AG04449 (cell line): Measurements from ENCODE around the gene XIRP2.

Source experiments
- CTCF ChIA-PET: fragments of 350-600 bp; formaldehyde crosslinking; extraction: SDS; loops from one replicate; lab custom pipeline; 2021; ENCODE audit warnings: antibody characterized with exemption; lab: Yijun Ruan, JAX
- POLR2A ChIA-PET: fragments of 400-600, 350-600 bp; formaldehyde crosslinking; extraction: SDS; loops from one replicate; lab custom pipeline; 2020; ENCODE audit warnings: antibody characterized with exemption, inconsistent platforms; lab: Yijun Ruan, JAX
- DNase-seq: peaks from one replicate; pipeline ENCODE4 v3.0.0-alpha.2; 2010; ENCODE audit warnings: low read depth, low spot score
- H3K4me3 ChIP-seq: 2 replicates; pipeline ENCODE4 v1.5.1; 2011; ENCODE audit warnings: low read depth, mild to moderate bottlenecking, control low read depth, low read length
- TF ChIP-seq, protein P1 (sequence below): IDR thresholded peaks from one replicate; pipeline ENCODE4 v1.5.1; 2011; ENCODE audit warnings: mild to moderate bottlenecking, moderate library complexity, low read length, control low read depth, inconsistent platforms; ENCODE audit not compliant: insufficient read depth; ENCODE audit errors: missing control alignments

Gene XIRP2

DNA sequence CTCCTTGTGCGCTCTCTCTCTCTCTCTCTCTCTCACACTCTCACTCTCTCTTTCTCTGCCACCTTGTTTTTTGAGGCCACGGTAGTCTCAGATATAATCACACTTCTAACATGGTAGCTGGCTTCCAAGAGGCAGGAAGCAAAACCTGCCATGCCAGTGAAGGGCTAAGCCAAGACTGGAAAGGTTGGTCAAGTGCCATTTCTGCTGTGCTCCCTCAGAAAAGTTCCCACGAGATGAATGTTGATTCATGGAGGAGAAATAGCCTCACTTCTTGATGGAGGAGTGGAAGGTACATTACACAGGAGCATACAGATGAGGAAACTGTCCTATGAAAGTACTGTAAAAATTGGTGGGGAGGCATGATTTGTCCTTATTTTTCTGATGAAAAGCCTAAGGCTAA is 237.9 kb downstream of the XIRP2 start:
- ChIA-PET POLR2A (no interaction called here), CTCF (interaction anchor here (1.2 to 13.9 kb wide), 4 partner anchors 77 to 92 kb away, joined by 4 to 256 read pairs (median 6); no protein-coding TSS in a partner anchor)
- DNase-seq: no peak
- no peak overlapping the region for H3K4me3 ChIP-seq
- TF ChIP-seq, protein P1, sequence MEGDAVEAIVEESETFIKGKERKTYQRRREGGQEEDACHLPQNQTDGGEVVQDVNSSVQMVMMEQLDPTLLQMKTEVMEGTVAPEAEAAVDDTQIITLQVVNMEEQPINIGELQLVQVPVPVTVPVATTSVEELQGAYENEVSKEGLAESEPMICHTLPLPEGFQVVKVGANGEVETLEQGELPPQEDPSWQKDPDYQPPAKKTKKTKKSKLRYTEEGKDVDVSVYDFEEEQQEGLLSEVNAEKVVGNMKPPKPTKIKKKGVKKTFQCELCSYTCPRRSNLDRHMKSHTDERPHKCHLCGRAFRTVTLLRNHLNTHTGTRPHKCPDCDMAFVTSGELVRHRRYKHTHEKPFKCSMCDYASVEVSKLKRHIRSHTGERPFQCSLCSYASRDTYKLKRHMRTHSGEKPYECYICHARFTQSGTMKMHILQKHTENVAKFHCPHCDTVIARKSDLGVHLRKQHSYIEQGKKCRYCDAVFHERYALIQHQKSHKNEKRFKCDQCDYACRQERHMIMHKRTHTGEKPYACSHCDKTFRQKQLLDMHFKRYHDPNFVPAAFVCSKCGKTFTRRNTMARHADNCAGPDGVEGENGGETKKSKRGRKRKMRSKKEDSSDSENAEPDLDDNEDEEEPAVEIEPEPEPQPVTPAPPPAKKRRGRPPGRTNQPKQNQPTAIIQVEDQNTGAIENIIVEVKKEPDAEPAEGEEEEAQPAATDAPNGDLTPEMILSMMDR: no peak

DNA sequence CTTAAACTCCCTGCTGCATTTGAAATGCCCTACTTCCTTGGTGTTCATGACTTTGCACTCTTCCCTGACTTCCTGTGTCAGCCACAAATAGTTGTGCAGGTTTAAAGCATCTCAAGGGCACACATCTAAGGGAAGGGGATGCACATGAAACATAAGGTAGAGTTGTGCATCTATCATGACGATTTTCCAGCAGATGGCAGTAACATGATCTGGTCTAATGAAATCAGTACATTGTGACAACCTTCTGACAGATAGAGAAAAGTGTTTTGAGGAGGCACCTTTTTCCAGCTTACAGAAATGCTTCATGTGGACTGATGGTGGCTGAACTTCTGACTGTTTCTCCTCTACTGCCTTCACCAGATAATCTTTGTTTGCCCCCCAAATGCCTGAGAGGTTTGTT is 238.9 kb downstream of the XIRP2 start:
- no peak overlapping the region for H3K4me3 ChIP-seq
- DNase-seq: no peak
- CTCF ChIA-PET: interaction anchor here (0.7 to 13.9 kb wide), 5 partner anchors 65 to 85 kb away, joined by 3 to 256 read pairs (median 6); no protein-coding TSS in a partner anchor
- POLR2A ChIA-PET: no interaction called here
- TF ChIP-seq, protein P1: peak; percentile 37

DNA sequence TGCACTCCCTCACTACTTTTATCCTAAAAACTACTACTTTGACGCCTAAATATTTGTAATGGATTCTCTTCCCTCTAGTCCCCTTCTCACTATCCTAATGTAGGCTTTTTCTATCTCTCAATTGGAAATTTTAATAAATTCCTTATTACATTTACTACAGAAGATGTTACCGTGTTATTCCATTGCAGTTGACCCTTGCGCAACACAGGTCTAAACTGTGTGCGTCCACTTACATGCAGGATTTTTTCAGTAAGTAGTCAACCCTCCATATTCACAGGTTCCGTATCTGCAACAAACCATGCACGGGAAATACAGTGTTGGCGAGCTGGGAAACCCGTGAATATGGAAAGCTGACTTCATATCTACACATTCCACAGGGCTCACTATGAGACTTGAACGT is 239.8 kb downstream of the XIRP2 start:
- no peak overlapping the region for H3K4me3 ChIP-seq
- DNase-seq: no peak
- TF ChIP-seq, protein P1: no peak
- ChIA-PET POLR2A (no interaction called here), CTCF (interaction anchor here (0.8 to 13.9 kb wide), 4 partner anchors 15 to 84 kb away, joined by 3 to 256 read pairs (median 6); no protein-coding TSS in a partner anchor)

DNA sequence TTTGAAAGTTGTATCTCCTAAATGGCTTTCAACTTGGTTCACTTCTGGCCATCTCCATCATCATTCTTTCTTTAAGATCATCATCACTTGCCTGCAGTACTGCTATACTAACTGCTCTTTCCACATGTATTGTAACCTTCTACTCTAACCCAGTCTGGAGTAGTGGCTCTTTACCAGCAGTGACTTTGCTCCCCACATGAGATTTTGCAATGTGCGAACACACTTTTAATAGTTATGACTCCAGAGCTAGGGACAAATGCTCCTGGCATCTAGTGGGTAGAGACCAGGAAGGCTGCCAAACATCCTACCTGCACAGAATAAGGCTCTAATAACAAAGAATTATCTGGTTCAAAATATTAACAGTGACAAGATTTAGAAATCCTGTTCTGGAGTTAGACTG is 243.8 kb downstream of the XIRP2 start:
- CTCF ChIA-PET: interaction anchor here (1.4 to 13.9 kb wide), 2 partner anchors 10 to 80 kb away, joined by 3 to 256 read pairs; no protein-coding TSS in a partner anchor
- POLR2A ChIA-PET: no interaction called here
- no peak for DNase-seq
- TF ChIP-seq, protein P1: no peak
- H3K4me3 ChIP-seq: no peak overlapping the region

DNA sequence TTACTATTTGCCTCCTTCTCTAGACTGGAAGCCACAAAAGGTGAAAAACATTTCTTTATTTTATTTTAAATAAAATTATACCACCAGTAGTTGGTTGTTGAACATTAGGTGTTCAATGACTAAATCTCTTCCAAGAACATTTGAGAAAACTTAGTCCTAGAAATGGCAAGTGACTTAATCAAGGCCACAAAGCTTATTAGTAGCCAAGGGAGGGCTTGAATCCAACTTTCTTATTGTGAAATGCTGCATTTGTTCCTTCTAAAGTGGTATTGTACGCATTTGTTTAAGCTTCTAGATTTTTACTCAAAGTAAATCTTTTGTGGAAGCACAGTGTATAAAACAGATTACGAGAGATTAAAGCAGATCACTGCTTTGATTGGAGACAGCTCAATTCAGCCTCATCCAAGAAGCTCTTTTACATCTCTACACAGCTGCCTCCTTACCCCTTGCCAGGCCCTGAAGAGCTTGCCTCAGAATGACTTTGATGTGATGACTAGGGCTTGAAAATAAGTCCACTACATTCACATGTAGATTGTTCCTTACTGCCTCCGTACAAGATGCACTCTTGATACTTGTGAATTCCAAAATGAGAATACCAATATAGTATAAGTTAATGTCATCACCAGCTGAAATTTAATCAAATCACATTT is 244.8 kb downstream of the XIRP2 start:
- H3K4me3 ChIP-seq: no peak overlapping the region
- no peak for DNase-seq
- TF ChIP-seq, protein P1: no peak
- CTCF ChIA-PET: interaction anchor here (1.0 to 13.9 kb wide), 3 partner anchors 8 to 79 kb away, joined by 3 to 256 read pairs (median 5); no protein-coding TSS in a partner anchor
- POLR2A ChIA-PET: no interaction called here

DNA sequence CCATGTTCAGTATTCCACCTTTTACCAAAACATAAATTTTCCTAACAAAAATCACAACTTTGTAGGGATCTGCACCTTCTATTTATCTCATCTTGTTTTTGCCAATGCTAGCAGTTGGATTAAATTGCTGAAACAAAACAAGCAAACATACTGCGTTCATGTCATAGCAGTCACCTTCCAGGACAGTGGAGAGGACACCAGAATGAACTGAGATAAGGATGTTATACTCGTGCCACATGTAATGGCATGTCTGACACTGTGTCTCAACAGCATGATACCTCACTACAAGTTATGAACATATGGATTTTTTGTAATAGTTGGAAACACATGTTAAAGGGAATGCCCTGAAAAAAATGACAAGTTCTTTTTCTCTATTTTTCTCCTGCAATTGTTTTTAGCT is 245.3 kb downstream of the XIRP2 start:
- no peak for DNase-seq
- TF ChIP-seq, protein P1: no peak
- H3K4me3 ChIP-seq: no peak overlapping the region
- ChIA-PET CTCF (interaction anchor here (1.0 to 13.9 kb wide), 3 partner anchors 8 to 78 kb away, joined by 3 to 256 read pairs (median 5); no protein-coding TSS in a partner anchor), POLR2A (no interaction called here)
